GM23248 (cell line): ENCODE results near the gene CSRNP3.

Experiments
- EZH2 ChIP-seq: fragments of 200-600 bp; sonication (generic); IDR thresholded peaks from 2 replicates; pipeline ENCODE4 v1.6.1; 2018; ENCODE audit warnings: antibody characterized with exemption, mild to moderate bottlenecking; ENCODE audit not compliant: insufficient read depth, poor library complexity, severe bottlenecking
- EZH2phosphoT487 ChIP-seq: fragments of 200-600 bp; sonication (generic); IDR thresholded peaks from 2 replicates; pipeline ENCODE4 v1.6.1; 2018; ENCODE audit warnings: antibody characterized with exemption, moderate library complexity, mild to moderate bottlenecking, low read depth; ENCODE audit not compliant: insufficient read depth

DNA sequence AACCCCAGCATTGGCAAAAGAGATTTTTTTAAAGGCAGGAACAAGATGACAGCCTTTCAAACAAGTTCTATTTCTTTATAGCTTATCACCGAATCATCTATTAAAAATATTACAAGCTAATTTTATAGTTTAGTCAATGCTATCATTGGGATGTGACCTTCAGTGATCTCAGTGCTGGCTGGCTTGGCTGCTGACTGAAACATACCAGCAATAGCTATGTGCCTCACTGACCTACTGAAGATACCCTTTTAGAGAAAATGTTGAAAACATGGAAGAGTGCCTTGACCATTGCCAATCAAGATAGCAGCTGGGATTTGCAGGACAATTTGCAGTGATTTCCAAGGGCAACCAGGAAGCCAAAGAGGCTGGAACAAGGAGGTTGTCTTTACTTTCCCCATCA is 44.0 kb downstream of the CSRNP3 start:
- TF ChIP-seq EZH2phosphoT487 (no peak), EZH2 (no peak)
